NCI-H510A treated with DMSO at 0.1 percent for 48 hours (cell line): ENCODE measurements around the gene RAB44.
A peak's percentile ranks its signal among the peaks of the same experiment; 100 is the strongest.

Experiments
- DNase-seq: peaks from one replicate; lab custom pipeline; 2025; lab: John Stamatoyannopoulos, UW

Gene RAB44

DNA sequence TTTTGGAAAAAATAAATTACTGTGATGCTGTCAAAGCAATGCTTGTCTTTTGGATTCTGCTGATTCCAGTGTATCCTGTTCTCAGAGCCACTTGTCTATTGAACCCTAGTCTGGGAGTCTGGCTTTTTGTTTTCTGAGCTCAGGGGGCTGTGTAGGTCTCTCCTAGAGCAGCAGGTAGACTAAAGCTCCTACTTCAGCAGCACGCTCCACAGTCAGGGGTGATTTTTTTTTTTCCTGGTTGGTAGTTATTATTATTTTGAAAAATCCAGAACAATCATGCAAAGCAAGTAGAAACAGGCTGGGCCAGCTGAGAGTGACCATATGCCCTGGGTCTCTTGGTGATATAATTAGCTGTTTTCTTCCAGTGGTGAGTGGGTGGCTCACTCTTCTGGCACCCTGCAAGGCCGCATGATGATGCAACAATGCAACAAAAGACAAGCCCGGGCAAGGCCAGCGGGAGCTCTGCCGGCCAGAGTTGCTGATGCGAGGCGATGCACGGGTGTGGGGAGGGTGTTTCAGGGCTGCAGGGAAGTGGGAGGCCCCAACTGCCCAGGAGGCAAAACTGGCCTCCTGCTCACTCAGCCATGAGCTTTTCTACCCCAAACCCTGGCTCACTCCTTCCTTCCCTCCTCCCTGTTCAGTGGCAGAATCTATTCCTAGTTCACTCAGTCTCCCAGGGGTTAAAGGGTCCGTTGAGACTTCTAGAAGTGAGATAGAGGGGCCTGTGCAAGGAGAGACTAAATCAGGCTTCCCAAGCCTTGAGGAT is 30.6 kb upstream of the RAB44 start:
- DNase-seq: peak; percentile 96

DNA sequence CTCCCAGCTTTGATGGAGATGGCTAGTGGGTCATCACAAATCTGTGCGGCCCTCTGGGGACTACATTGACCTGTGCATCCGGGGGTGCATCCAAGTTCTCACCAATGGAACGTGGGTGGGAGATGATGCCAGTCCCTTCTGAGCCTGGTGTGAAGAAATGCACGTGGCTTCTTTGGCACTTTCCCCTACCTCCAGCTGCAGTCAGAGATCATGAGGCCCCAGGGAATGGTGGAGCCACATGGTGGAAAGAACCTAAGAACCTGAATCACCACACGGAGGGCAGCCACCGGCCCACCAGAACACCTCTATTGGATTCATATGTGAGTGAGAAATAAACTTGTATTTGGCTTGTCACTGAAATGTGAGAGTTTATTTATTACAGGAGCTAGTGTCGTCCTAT is 29.0 kb upstream of the RAB44 start:
- no peak for DNase-seq

DNA sequence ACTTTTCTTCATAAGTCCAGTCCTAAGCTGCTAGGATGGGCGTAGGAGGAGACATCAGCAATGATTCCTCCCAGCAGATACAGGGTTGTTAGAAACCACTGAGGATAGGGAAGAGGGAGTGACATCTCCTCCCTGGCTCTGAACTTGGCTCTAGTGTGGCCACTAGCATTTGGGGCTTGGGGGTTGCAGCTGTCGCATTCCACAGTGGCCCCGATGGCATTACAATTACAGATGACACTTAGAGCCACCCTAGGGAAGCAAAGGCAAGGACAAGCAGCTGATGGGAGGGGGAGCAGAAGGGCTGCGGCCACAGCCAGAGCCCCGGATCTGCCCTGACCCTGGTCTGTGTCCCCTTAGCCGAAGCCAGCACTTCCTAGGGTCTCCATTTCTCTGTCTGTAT is 28.6 kb upstream of the RAB44 start:
- DNase-seq: no peak

DNA sequence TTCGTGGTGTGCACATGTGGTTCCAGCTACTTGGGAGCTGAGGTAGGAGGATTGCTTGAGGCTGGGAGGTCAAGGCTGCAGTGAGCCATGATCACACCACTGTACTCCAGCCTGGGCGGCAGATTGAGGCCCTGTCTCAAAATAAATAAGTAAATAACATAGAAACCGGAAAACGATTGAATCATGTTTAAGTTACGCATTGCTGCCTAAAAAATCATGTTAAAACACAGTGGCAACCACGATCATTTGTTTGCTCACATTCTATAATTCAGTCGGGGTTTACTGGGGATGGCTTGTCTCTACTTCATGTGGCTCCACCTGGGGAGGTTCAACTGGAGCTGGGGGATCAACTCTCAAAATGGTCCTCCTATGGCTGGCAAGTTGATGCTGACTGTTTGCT is 27.4 kb upstream of the RAB44 start:
- no peak for DNase-seq

DNA sequence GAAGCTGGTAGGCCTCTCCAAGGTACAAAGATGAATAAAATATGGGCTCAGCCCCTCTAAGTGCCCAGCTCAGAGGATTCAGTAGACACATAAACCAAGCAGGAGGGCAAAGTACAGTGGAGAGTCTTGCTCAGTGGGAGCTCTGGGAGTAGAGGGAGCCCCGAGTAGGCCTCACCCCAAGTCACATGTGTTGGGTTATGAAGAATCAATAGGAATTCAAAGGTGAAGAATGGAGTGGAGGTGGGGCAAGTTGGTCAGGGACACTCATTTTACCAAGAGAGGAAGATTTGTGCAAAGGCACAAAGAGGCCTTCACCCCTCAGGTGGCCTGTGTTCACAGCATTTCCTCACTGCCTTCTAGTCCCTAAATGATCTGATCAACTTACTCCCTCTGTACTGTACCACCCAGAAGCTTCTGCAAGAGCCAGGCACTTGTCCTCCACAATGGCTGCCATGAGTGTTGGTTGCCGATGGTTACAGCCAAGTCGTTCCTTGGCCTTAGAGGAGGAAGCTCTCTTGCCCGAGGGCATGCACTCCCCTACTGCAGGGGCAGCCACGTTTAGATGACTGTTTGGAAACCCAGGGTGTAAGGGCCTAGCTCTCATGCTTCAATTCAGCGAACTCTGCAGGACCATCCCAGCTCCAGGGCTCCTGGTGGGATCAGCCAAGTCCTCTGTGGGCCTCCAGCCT is 25.8 kb upstream of the RAB44 start:
- peak; percentile 18 for DNase-seq

DNA sequence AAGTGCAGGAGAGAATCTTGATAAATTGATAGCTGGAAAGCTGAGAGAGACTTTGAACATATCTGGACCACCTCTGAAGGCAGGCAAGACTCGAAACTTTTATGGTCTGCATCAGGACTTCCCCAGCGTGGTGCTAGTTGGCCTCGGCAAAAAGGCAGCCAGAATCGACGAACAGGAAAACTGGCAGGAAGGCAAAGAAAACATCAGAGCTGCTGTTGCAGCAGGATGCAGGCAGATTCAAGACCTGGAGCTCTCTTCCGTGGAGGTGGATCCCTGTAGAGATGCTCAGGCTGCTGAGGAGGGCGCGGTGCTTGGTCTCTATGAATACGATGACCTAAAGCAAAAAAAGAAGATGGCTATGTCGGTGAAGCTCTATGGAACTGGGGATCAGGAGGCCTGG is 23.7 kb upstream of the RAB44 start:
- no peak for DNase-seq

DNA sequence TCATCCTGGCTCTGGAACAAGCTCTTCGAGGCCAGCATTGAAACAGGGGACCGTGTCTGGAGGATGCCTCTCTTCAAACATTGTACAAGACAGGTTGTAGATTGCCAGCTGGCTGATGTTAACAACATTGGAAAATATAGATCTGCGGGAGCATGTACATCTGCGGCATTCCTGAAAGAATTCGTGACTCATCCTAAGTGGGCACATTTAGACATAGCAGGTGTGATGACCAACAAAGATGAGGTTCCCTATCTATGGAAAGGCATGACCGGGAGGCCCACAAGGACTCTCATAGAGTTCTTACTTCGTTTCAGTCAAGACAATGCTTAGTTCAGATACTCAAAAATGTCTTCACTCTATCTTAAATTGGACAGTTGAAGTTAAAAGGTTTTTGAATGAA is 22.7 kb upstream of the RAB44 start:
- no peak for DNase-seq

DNA sequence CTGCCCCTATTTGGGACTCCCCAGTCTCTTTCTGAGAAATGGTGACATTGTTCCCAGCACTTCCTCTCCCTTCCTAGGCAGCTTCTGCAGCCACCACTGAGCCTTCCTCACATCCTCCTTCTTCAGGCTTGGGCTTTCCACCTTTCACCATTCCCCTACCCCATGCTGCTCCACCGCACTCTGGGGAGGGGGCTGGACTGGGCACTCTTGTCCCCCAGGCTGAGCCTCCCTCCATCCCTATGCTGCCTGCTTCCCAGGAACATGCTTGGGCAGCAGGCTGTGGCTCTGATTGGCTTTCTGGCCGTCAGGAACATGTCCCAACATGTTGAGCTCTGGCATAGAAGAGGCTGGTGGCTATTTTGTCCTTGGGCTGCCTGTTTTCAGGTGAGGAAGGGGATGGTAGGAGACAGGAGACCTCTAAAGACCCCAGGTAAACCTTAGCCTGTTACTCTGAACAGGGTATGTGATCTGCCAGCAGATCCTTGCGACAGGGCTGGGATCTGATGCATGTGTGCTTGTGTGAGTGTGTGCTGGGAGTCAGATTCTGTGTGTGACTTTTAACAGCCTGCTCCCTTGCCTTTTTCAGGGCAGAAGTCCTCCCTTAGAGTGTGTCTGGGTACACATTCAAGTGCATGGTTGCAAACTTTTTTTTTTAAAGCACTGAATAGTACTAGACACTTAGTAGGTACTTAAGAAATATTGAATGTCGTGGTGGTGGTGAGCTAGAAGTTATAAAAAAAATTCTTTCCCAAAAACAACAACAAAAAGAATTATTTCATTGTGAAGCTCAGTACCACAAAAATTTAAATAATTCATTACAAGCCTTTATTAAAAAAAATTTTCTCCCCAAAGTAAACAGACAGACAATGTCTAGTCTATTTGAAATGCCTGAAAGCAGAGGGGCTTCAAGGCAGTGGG is 21.2 kb upstream of the RAB44 start:
- peak; percentile 78 for DNase-seq

DNA sequence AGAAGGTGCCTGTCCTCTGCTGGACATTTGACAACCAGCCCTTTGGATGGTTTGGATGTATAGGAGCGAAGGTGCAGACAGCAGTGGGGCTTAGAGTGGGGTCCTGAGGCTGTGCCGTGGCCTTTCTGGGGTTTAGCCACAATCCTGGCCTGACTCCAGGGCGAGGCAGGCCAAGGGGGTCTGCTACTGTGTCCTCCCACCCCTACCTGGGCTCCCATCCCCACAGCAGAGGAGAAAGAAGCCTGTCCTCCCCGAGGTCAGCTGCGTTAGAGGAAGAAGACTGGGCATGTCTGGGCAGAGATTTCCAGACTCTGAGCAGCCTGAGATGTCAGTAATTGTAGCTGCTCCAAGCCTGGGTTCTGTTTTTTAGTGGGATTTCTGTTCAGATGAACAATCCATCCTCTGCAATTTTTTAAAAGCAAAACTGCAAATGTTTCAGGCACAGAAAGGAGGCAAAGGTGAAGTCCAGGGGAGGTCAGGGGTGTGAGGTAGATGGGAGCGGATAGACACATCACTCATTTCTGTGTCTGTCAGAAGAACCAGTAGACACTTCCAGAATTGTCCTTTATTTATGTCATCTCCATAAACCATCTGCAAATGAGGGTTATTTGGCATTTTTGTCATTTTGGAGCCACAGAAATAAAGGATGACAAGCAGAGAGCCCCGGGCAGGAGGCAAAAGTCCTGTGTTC is 20.4 kb upstream of the RAB44 start:
- peak; percentile 42 for DNase-seq

DNA sequence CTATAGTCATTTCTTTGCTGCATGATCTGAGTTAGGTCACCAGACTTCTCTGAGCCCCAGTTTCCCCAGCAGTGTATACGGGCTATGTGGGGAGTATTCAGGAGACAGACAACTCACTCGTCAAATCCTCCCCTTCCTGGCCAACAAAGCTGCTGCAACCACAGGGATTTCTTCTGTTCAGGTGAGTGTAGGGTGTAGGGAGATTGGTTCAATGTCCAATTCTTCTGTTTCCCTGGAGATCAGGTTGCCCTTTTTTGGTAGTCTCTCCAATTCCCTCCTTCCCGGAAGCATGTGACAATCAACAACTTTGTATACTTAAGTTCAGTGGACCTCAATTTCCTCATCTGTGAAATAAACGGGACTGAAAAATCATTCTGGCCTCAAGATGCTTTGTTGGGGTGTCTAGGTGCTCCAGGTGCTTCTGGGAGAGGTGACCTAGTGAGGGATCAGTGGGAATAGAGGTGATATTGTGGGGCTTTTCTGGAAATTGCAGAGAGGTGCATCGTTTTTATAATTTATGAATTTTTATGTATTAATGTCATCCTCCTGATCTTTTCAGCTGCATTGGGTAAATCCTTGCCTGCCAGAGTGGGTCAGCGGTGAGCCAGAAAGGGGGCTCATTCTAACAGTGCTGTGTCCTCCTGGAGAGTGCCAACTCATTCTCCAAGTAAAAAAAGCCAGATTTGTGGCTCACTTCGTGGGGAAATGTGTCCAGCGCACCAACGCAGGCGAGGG is 19.7 kb upstream of the RAB44 start:
- no peak for DNase-seq

DNA sequence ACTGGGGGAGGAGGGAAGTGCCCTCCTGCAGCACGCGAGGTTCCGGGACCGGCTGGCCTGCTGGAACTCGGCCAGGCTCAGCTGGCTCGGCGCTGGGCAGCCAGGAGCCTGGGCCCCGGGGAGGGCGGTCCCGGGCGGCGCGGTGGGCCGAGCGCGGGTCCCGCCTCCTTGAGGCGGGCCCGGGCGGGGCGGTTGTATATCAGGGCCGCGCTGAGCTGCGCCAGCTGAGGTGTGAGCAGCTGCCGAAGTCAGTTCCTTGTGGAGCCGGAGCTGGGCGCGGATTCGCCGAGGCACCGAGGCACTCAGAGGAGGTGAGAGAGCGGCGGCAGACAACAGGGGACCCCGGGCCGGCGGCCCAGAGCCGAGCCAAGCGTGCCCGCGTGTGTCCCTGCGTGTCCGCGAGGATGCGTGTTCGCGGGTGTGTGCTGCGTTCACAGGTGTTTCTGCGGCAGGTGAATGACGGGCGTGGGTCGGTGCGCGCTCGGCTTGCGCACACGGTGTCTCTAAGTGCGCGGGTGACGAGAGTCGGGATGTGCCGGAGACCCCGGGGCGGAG is 19.1 kb upstream of the RAB44 start, which contains the start of gene CDKN1A:
TSS of gene CDKN1A (plus strand) at position 227 of the 555 bp plus-strand sequence. CDS start 5,388 bp downstream, outside the sequence.
- peak; percentile 87 for DNase-seq

DNA sequence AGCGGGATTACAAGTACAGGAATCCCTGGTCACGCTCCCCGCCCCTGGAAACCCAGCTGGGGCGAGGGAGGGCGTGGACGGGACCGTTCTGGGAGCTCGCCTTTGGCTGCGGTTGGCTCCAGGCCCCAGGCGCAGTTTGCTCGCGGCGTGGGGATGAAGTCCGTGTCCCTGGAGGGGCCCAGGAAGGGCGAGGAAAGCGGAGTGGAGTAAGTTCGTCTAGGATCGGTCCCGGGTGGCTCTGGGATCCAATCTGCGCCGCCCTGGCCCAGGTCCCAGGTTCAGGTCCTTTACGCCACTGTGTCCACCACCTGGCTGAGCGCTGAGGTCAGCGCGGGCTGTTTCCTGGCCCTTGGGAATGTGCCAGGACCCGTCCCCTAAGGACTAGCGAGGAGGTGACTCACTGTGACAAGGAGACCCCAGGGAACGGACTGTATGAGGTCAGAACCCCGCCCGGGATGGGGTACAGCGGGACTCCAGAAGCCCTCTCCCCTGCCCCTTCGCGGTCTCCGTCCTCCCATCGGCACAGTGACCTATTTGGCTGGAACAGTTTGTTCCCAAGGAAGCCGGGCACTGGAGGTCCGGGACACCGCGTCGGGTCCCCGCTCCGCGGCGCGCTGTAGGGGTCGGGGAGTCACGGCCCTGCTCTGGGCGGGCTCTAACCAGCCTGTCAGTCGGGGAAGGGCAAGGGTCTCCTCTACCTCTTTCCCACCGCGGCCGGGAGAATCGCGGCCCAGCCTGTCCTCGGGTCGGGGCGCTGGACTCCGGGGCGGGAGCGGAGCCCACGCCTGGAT is 18.4 kb upstream of the RAB44 start:
- DNase-seq: peak; percentile 75

DNA sequence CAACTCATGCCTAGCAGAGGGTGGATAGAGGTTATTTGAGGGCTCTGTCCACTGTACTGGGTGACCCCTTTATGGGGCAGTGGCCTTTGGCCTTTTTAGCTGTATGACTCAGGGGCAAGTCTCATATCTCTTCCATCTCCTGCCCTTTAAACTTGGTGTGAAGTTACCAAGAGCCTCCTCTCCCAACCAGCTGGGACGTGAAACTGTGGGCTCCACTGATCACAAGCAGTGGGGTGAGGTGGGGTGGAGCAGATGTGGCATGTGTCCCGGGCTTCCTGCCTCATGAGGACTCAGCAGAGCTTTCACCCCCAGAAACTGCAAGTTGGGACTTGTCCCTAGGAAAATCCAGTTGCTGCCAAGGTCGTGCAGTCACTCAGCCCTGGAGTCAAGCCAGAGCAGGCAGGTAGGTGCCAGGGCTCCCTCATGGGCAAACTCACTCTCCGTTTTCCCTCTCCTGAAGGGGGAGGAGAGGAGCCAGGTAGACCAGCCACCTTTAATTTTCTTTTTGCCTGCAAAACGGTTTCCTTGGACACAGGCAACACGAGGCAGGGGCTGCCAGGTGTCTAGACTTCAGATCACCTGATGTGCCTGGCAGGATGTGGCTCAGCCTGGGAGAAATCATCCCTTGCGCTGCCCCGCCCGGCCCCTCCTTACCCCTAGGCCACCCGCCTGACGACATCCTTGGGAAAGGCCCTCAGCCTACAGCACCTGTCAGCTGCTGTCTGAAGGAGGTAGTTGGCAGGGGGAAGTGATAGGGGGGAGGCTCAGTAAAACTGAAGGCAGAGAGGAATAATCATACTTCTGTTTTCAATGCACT is 15.1 kb upstream of the RAB44 start:
- DNase-seq: peak; percentile 98

DNA sequence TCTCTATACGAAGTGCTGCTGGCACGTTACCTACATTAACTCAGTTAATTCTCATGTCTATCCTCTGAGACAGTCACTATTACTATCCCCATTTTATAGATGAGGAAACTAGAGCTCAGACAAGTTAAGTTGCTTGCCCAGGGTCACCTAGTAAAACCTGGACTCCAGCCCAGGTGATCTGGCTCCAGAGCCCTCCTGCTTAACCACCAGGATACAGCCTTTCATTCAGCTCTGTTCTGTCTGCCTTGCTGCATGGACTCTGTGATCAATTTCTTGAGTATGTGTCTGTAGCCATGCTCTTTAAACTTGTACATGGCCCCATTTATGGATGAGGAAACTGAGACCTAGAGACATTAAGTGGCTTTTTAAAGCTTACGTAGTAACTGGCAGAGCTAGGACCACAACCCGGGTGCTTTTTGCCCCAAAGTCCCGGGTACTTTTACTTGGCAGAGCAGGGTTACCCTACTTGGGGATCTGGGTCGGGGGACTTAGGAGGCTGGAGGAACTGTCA is 14.4 kb upstream of the RAB44 start:
- no peak for DNase-seq

DNA sequence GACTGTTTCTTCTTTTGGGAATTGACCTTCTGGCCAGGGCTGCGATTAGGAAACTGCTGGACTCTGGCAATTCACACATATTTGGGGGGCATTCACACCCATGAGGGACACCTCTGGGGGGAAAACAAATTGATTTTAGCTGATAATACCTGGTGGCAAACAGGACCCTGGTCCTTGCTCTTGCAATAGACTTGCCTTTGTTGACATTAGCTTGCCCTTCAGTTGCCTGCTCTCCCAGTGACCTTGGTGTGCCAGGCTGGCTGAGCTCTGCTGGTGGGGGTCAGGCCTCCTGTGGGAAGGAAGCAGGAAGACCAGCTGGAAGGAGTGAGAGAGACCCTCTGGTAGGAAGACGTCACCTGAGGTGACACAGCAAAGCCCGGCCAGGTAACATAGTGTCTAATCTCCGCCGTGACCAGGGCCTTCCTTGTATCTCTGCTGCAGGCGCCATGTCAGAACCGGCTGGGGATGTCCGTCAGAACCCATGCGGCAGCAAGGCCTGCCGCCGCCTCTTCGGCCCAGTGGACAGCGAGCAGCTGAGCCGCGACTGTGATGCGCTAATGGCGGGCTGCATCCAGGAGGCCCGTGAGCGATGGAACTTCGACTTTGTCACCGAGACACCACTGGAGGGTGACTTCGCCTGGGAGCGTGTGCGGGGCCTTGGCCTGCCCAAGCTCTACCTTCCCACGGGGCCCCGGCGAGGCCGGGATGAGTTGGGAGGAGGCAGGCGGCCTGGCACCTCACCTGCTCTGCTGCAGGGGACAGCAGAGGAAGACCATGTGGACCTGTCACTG is 13.8 kb upstream of the RAB44 start:
- DNase-seq: no peak

DNA sequence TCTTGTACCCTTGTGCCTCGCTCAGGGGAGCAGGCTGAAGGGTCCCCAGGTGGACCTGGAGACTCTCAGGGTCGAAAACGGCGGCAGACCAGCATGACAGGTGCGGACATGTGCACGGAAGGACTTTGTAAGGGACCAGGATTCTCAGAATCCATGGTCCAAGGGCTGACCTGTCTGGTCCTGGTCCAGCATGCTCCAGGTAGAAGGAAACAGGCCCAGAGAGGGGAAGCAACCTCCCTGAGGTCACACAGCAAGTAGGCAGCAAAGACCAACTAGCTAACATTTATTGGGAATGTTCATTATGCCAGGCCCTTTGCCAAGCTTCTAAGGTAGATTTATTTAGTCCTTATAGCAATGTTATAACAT is 13.2 kb upstream of the RAB44 start:
- DNase-seq: no peak

DNA sequence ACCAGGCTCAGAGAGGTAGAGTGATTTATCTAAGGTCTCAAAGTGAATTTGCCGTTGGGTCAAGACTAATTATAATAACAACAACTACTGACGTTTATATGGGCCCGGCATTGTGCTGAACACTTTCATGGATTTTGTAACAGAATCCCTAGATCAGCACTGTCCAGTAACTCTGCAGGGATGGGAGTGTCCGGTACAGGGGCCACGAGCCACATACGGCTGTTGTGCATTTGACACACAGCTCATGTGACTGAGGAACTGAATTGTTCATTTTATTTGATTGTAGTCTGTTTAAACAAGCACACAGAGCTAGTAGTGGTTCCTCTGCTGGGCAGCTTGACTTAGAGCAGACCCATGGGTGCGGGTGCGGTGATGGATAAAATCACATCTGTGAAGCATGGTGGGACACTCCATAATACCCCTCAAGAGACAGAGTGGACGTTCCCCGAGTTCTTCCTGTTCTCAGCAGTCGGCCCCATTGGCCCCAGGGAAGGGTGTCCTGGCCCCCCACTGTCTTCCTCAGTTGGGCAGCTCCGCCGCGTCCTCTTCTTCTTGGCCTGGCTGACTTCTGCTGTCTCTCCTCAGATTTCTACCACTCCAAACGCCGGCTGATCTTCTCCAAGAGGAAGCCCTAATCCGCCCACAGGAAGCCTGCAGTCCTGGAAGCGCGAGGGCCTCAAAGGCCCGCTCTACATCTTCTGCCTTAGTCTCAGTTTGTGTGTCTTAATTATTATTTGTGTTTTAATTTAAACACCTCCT is 12.3 kb upstream of the RAB44 start:
- DNase-seq: no peak
